Body of pancreas (tissue), 4 donors: ENCODE data around the gene GFRA3.

Source experiments
- CTCF ChIP-seq, 7 experiments: fragments of 450-650 bp in 4 of 7; fragments of 200-600 bp in 3 of 7; sonication (generic) in 3 of 7; IDR thresholded peaks; one replicate each; pipeline ENCODE4 v1.5.1; 2016 to 2019; ENCODE audit warnings: antibody characterized with exemption in 7 of 7
- POLR2A ChIP-seq, 3 donors: fragments of 450-650 bp; IDR thresholded peaks; one replicate each; pipeline ENCODE4 v1.6.1; 2016; ENCODE audit warnings: antibody characterized with exemption in 3 of 3, mild to moderate bottlenecking in 2 of 3

- TF ChIP-seq CTCF (IDR thresholded peaks at IDR 0.05): no peak
- TF ChIP-seq POLR2A (IDR thresholded peaks at IDR 0.05): no peak
Observed at GRCh38 chr5:138252944-138253343, 21.5 kb downstream of the GFRA3 start.
